Stimulated activated CD8-positive, alpha-beta memory T cell treated with anti-CD3 and anti-CD28 coated beads, Interleukin-4, amount 100 ng/mL, for 4 hours (primary cell): Measurements from ENCODE around the gene DHX57.

Experiments
- DNase-seq, 2 donors: peaks; one replicate each; pipeline ENCODE4 v3.0.0-alpha.2; 2020; ENCODE audit warnings: low read depth in 2 of 2, low spot score in 1 of 2

Gene DHX57

GRCh38 chr2:38754506-38754905 lies 121.2 kb downstream of the DHX57 start:
- DNase-seq = no peak

- DNase-seq = no peak
Observed at GRCh38 chr2:38754049-38754448, 121.7 kb downstream of the DHX57 start.

- peak in 1 of 2 donors; percentile 15 for DNase-seq
Observed at GRCh38 chr2:38751596-38752410, 123.9 kb downstream of the DHX57 start.

- DNase-seq = peak; percentile 94 to 96
Observed at GRCh38 chr2:38750891-38751595, 124.7 kb downstream of the DHX57 start, which contains the start of gene SRSF7. Gene SRSF7 (minus strand): TSS chr2:38751361. CDS start chr2:38751256, 105 bp downstream.

- DNase-seq = peak in 1 of 2 donors; percentile 5
Observed at GRCh38 chr2:38750011-38750890, 125.5 kb downstream of the DHX57 start.

- no peak for DNase-seq
Observed at GRCh38 chr2:38748943-38749804, 126.6 kb downstream of the DHX57 start.

GRCh38 chr2:38748391-38748790 lies 127.3 kb downstream of the DHX57 start:
- DNase-seq = no peak

- no peak for DNase-seq
Observed at GRCh38 chr2:38747819-38748218, 127.9 kb downstream of the DHX57 start.
